HG03442 (cell line): ENCODE data around the gene PLK2.
A peak's percentile ranks its signal among the peaks of the same experiment; 100 is the strongest.

Experiments
- ATAC-seq: cut with Tn5 transposase; IDR thresholded peaks from one replicate; pipeline ENCODE4 v1.9.1; 2021; ENCODE audit warnings: mild to moderate bottlenecking, moderate library complexity; ENCODE audit not compliant: unreplicated experiment

PLK2 gene

GRCh38 chr5:58481066-58481676 is 21.3 kb upstream of the PLK2 start:
- ATAC-seq: no peak

GRCh38 chr5:58477760-58478376 is 18.0 kb upstream of the PLK2 start:
- no peak for ATAC-seq

GRCh38 chr5:58475404-58475803 is 15.5 kb upstream of the PLK2 start:
- no peak for ATAC-seq

GRCh38 chr5:58469896-58470295 is 10.0 kb upstream of the PLK2 start:
- no peak for ATAC-seq

- ATAC-seq: peak; percentile 100
Measured at GRCh38 chr5:58466939-58467338, 7.1 kb upstream of the PLK2 start.

- no peak for ATAC-seq
Measured at GRCh38 chr5:58462623-58463230, 2.8 kb upstream of the PLK2 start.

- no peak for ATAC-seq
Measured at GRCh38 chr5:58462154-58462553, 2.3 kb upstream of the PLK2 start.

GRCh38 chr5:58460732-58461286 is 923 bp upstream of the PLK2 start:
- peak; percentile 68 for ATAC-seq

GRCh38 chr5:58459146-58460001 is 512 bp downstream of the PLK2 start:
- ATAC-seq: no peak

- ATAC-seq: no peak
Measured at GRCh38 chr5:58458743-58459145, 1.1 kb downstream of the PLK2 start.

- no peak for ATAC-seq
Measured at GRCh38 chr5:58458141-58458742, 1.6 kb downstream of the PLK2 start.

GRCh38 chr5:58457050-58457449 is 2.8 kb downstream of the PLK2 start:
- ATAC-seq: no peak

GRCh38 chr5:58456486-58456885 is 3.4 kb downstream of the PLK2 start:
- ATAC-seq: no peak

- ATAC-seq: no peak
Measured at GRCh38 chr5:58456026-58456425, 3.9 kb downstream of the PLK2 start.

- ATAC-seq: no peak
Measured at GRCh38 chr5:58455480-58455879, 4.4 kb downstream of the PLK2 start.

GRCh38 chr5:58455066-58455465 is 4.8 kb downstream of the PLK2 start:
- ATAC-seq: no peak

GRCh38 chr5:58454025-58454424 is 5.9 kb downstream of the PLK2 start:
- ATAC-seq: no peak

- no peak for ATAC-seq
Measured at GRCh38 chr5:58453306-58453705, 6.6 kb downstream of the PLK2 start.

GRCh38 chr5:58452566-58453258 is 7.2 kb downstream of the PLK2 start:
- no peak for ATAC-seq
